ENCODE data around the gene EFEMP2. TPM values are rescaled to one million over a fixed set of nuclear protein-coding genes. Genes with fewer than 3 reads are reported as not detected.
A peak's percentile ranks its signal among the peaks of the same experiment; 100 is the strongest.

The EFEMP2 gene
- total RNA-seq, 2 donors from 2014 or later: 134 to 219 TPM

DNA sequence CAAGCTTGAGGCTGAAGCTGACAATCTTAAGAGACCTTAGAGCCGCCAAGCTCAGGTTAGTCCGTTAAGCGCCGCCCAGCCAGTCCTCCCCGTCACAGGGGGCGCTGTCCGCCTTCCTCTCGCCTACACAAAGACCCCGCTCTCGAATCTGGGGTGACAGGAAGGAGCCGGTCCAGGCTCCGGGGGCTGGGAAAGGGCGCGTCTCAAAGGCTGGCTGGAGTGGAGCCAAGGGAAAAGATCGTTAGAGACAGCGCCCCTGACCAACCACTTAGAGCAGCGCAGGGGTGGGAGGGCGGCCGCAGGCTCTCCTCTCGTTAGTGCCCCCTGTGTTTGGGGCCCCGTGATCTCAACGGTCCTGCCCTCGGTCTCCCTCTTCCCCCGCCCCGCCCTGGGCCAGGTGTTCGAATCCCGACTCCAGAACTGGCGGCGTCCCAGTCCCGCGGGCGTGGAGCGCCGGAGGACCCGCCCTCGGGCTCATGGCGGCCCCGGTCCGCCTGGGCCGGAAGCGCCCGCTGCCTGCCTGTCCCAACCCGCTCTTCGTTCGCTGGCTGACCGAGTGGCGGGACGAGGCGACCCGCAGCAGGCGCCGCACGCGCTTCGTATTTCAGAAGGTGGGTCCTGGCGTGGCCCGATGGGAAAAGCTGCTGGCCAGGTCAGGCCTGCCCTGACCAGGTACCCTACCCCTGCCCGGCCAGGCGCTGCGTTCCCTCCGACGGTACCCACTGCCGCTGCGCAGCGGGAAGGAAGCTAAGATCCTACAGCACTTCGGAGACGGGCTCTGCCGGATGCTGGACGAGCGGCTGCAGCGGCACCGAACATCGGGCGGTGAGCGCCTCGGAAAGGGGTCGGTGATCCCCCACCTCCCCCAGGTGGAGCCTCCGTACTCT, 12.1 kb downstream of the EFEMP2 start, which contains the start of gene MUS81:
Gene MUS81, plus strand, starts transcription at position 156 of the 887 bp plus-strand sequence. Its CDS starts 321 bp downstream, at position 477.
- Histone ChIP-seq H3K36me3 (peaks cover 42% of the 10 kb centered on the region), H3K4me3 (peak within 1 kb of the TSS; percentile 96), H3K27me3 (replicated peaks; ENCODE audit: insufficient read depth) (no peaks in the 10 kb centered on the region), H3K4me1 (ENCODE audit: control insufficient read depth in 1 of 2, low read depth in 2 of 2) (peaks cover 19 to 33% of the 10 kb centered on the region in 2 donors), H3K27ac (peak within 1 kb of the TSS; percentile 98 to 100), H3K9me3 (no peaks in the 10 kb centered on the region)
- TF ChIP-seq, protein P1, sequence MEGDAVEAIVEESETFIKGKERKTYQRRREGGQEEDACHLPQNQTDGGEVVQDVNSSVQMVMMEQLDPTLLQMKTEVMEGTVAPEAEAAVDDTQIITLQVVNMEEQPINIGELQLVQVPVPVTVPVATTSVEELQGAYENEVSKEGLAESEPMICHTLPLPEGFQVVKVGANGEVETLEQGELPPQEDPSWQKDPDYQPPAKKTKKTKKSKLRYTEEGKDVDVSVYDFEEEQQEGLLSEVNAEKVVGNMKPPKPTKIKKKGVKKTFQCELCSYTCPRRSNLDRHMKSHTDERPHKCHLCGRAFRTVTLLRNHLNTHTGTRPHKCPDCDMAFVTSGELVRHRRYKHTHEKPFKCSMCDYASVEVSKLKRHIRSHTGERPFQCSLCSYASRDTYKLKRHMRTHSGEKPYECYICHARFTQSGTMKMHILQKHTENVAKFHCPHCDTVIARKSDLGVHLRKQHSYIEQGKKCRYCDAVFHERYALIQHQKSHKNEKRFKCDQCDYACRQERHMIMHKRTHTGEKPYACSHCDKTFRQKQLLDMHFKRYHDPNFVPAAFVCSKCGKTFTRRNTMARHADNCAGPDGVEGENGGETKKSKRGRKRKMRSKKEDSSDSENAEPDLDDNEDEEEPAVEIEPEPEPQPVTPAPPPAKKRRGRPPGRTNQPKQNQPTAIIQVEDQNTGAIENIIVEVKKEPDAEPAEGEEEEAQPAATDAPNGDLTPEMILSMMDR (IDR thresholded peaks at IDR 0.05): peak; percentile 67
- ATAC-seq (ENCODE audit: insufficient number of reproducible peaks, low FRiP score, low read depth) (peak; percentile 56), DNase-seq (ENCODE audit: low spot score) (peak; percentile 96)

DNA sequence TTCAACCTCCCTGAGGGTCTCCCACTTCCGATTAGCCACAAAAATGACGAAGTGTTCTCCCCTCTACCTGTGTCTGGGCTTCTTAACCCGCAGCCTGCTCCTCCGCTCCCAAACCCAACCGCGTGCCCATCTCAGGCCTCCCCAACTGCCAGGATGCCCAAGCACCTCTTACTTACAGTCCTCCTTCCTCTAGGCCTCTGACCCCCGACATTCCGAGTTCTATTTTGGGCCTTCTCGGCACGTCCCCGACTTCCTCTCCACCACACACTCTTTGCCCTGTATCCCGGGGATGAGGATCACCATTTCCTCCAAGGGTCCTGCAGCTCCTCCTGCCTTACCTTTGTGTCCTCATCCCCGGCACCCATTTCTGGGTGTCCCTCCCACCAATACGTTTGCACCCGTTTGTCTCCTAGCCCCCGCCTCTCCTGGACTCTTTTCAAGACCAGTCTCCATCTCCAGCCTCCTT, 12.8 kb downstream of the EFEMP2 start:
- ATAC-seq (ENCODE audit: insufficient number of reproducible peaks, low FRiP score, low read depth) (peak; percentile 0), DNase-seq (ENCODE audit: low spot score) (no peak)
- Histone ChIP-seq H3K27ac (peak overlapping the region; percentile 98 to 100), H3K27me3 (replicated peaks; ENCODE audit: insufficient read depth) (no peaks in the 10 kb centered on the region), H3K4me1 (ENCODE audit: control insufficient read depth in 1 of 2, low read depth in 2 of 2) (peaks cover 24 to 40% of the 10 kb centered on the region in 2 donors), H3K9me3 (no peaks in the 10 kb centered on the region), H3K4me3 (peak overlapping the region; percentile 96), H3K36me3 (peaks cover 42% of the 10 kb centered on the region)
- TF ChIP-seq, protein P1 (IDR thresholded peaks at IDR 0.05): no peak

DNA sequence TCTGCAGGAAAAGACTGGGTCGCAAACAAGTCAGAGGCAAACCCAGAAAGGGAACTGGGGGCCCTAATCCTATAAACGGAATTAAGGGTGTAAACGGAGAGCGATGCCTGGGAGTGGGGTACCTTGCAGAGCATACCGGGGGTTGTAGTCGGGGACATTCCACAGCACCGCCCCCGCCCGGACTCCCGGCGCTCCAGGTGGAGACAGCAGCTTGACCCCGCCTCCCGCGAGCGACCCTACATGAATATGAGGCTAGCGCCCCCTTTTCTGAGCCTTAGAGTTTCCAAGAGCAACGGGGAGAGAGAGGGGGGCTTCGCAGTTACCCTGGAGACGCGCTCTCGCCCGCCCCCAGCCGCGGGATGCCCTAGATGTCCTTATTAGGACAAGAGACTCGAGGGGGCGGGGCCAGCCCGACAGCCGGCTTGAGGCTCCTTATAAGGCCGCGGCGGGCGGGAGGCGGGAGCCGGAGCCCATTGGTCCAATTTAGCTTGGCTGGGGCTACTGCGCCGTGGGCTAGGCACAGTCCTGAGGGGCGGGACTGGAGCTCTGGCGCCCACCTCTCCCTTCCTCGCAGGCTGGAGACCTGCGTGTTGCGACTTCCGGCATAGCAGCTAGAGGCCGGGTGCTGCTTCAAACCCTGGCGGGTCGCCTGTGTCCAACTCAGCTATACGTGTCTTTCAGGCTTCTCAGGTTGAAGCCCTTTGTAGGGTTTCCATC, 13.3 kb downstream of the EFEMP2 start:
- TF ChIP-seq, protein P1 (IDR thresholded peaks at IDR 0.05): no peak
- Histone ChIP-seq H3K27ac (peak overlapping the region; percentile 98 to 100), H3K9me3 (no peaks in the 10 kb centered on the region), H3K4me1 (ENCODE audit: control insufficient read depth in 1 of 2, low read depth in 2 of 2) (peaks cover 24 to 46% of the 10 kb centered on the region in 2 donors), H3K27me3 (replicated peaks; ENCODE audit: insufficient read depth) (no peaks in the 10 kb centered on the region), H3K4me3 (peak overlapping the region; percentile 96), H3K36me3 (peaks cover 42% of the 10 kb centered on the region)
- ATAC-seq (ENCODE audit: insufficient number of reproducible peaks, low FRiP score, low read depth): peak; percentile 41
- DNase-seq (ENCODE audit: low spot score): peak; percentile 97

DNA sequence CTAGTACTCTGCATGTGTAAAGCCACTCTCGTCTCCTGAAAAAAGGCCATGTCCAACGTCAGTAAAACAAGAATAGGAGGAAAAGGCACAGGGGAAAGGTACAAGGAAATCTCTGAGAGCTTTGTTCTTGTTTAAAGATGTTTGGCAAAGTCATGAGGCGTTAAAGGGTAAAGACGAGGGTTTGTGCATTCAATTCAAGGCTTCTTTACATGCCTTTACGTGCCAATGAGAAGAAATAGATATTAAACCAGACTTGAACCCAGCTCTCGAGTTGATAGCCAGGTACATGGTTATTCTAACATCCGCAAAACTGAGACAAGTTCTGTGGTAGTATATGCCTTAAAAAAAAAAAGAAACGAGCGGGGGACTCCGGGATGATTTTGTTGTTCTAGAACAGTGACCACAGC, 13.9 kb downstream of the EFEMP2 start:
- ATAC-seq (ENCODE audit: insufficient number of reproducible peaks, low FRiP score, low read depth) (no peak), DNase-seq (ENCODE audit: low spot score) (no peak)
- TF ChIP-seq, protein P1 (IDR thresholded peaks at IDR 0.05): no peak
- H3K27me3 ChIP-seq (replicated peaks; ENCODE audit: insufficient read depth): no peaks in the 10 kb centered on the region
- peaks cover 24 to 46% of the 10 kb centered on the region in 2 donors for H3K4me1 ChIP-seq (ENCODE audit: control insufficient read depth in 1 of 2, low read depth in 2 of 2)
- H3K9me3 ChIP-seq: no peaks in the 10 kb centered on the region
- peak overlapping the region; percentile 96 for H3K4me3 ChIP-seq
- H3K27ac ChIP-seq: peak overlapping the region; percentile 98
- H3K36me3 ChIP-seq: peaks cover 42% of the 10 kb centered on the region

Measured in thoracic aorta (tissue), 2 donors.